SK-N-SH (cell line): ENCODE data around the gene VSIG10L2.

Experiments
- EZH2phosphoT487 ChIP-seq: fragments of 200-600 bp; sonication (generic); IDR thresholded peaks from 2 replicates; pipeline ENCODE4 v1.6.1; 2017; ENCODE audit warnings: low read depth, mixed run types, mild to moderate bottlenecking, antibody characterized with exemption, moderate library complexity, borderline replicate concordance
- POLR2AphosphoS5 ChIP-seq: IDR thresholded peaks from 2 replicates; pipeline ENCODE4 v1.6.1; 2012; ENCODE audit warnings: low read depth, low read length
- SMC3 ChIP-seq: IDR thresholded peaks from 2 replicates; pipeline ENCODE4 v1.6.1; 2012; ENCODE audit warnings: low read depth, low read length, improper control_type of control experiment
- YY1 ChIP-seq: IDR thresholded peaks from 2 replicates; pipeline ENCODE4 v1.4.0; 2012; ENCODE audit warnings: low read depth, mild to moderate bottlenecking
- TF ChIP-seq, protein P1 (sequence below): IDR thresholded peaks from 2 replicates; pipeline ENCODE4 v1.6.1; 2012; ENCODE audit warnings: mild to moderate bottlenecking, low read depth, low read length, moderate library complexity
- TF ChIP-seq, protein P2 (sequence below): fragments of 150-350 bp; IDR thresholded peaks from 2 replicates; pipeline ENCODE4 v1.6.1; 2017; ENCODE audit warnings: antibody characterized with exemption, low read length, low read depth, borderline replicate concordance

GRCh38 chr11:125941267-125941618 is 4.6 kb upstream of the VSIG10L2 start:
- no peak for TF ChIP-seq EZH2phosphoT487
- TF ChIP-seq, protein P1, sequence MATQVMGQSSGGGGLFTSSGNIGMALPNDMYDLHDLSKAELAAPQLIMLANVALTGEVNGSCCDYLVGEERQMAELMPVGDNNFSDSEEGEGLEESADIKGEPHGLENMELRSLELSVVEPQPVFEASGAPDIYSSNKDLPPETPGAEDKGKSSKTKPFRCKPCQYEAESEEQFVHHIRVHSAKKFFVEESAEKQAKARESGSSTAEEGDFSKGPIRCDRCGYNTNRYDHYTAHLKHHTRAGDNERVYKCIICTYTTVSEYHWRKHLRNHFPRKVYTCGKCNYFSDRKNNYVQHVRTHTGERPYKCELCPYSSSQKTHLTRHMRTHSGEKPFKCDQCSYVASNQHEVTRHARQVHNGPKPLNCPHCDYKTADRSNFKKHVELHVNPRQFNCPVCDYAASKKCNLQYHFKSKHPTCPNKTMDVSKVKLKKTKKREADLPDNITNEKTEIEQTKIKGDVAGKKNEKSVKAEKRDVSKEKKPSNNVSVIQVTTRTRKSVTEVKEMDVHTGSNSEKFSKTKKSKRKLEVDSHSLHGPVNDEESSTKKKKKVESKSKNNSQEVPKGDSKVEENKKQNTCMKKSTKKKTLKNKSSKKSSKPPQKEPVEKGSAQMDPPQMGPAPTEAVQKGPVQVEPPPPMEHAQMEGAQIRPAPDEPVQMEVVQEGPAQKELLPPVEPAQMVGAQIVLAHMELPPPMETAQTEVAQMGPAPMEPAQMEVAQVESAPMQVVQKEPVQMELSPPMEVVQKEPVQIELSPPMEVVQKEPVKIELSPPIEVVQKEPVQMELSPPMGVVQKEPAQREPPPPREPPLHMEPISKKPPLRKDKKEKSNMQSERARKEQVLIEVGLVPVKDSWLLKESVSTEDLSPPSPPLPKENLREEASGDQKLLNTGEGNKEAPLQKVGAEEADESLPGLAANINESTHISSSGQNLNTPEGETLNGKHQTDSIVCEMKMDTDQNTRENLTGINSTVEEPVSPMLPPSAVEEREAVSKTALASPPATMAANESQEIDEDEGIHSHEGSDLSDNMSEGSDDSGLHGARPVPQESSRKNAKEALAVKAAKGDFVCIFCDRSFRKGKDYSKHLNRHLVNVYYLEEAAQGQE: no peak
- no peak for TF ChIP-seq YY1
- TF ChIP-seq, protein P2, sequence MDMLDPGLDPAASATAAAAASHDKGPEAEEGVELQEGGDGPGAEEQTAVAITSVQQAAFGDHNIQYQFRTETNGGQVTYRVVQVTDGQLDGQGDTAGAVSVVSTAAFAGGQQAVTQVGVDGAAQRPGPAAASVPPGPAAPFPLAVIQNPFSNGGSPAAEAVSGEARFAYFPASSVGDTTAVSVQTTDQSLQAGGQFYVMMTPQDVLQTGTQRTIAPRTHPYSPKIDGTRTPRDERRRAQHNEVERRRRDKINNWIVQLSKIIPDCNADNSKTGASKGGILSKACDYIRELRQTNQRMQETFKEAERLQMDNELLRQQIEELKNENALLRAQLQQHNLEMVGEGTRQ: no peak
- no peak for TF ChIP-seq POLR2AphosphoS5
- no peak for TF ChIP-seq SMC3
